Fibroblast of lung (primary cell): ENCODE results near the gene MSL3B.
"Not testable (repeated sequence)": the region's sequence is repeated elsewhere in the genome, so short reads cannot be mapped to it uniquely, and the experiment has no call there.

Experiments used
- DNase-seq, 2 donors: peaks; one replicate each; pipeline versions ENCODE4 v3.0.0 to v3.0.0-alpha.2; 2010; ENCODE audit warnings: low read depth in 2 of 2
- H2AFZ ChIP-seq: 2 replicates; pipeline ENCODE4 v1.5.1; 2012; ENCODE audit warnings: low read length, control low read depth, inconsistent platforms
- H3K27ac ChIP-seq: 2 replicates; pipeline ENCODE4 v1.5.1; 2011; ENCODE audit warnings: low read length, control low read depth; ENCODE audit not compliant: insufficient read depth
- H3K27me3 ChIP-seq: 2 replicates; pipeline ENCODE4 v1.5.1; 2011; ENCODE audit warnings: mild to moderate bottlenecking, low read length; ENCODE audit not compliant: control insufficient read depth, insufficient read depth
- H3K36me3 ChIP-seq: 2 replicates; pipeline ENCODE4 v1.5.1; 2011; ENCODE audit warnings: low read length; ENCODE audit not compliant: control insufficient read depth, insufficient read depth
- H3K4me1 ChIP-seq: 2 replicates; pipeline ENCODE4 v1.5.1; 2011; ENCODE audit warnings: low read length; ENCODE audit not compliant: control insufficient read depth, insufficient read depth; ENCODE audit errors: extremely low read depth
- H3K4me2 ChIP-seq: 2 replicates; pipeline ENCODE4 v1.5.1; 2011; ENCODE audit warnings: low read length, control low read depth; ENCODE audit not compliant: insufficient read depth; ENCODE audit errors: extremely low read depth
- H3K4me3 ChIP-seq, 4 experiments: fragments of 200-600 bp in 1 of 4; sonication (generic) in 1 of 4; replicated peaks in 1 of 4; 2 replicates each; pipeline ENCODE4 v1.5.1; 2011 to 2016; ENCODE audit warnings: low read length in 4 of 4, low read depth in 3 of 4, mild to moderate bottlenecking in 3 of 4, control low read depth in 2 of 4, inconsistent platforms in 1 of 4, mixed read lengths in 1 of 4; ENCODE audit not compliant: insufficient read depth in 1 of 4; ENCODE audit errors: control extremely low read depth in 1 of 4
- H3K79me2 ChIP-seq: 2 replicates; pipeline ENCODE4 v1.5.1; 2012; ENCODE audit warnings: mild to moderate bottlenecking, low read length, inconsistent platforms; ENCODE audit not compliant: control insufficient read depth, insufficient read depth
- H3K9ac ChIP-seq: 2 replicates; pipeline ENCODE4 v1.5.1; 2011; ENCODE audit warnings: mild to moderate bottlenecking, low read length, control low read depth; ENCODE audit not compliant: insufficient read depth
- H3K9me3 ChIP-seq: 2 replicates; pipeline ENCODE4 v1.5.1; 2012; ENCODE audit warnings: low read depth, low read length; ENCODE audit not compliant: control insufficient read depth, insufficient read depth
- H4K20me1 ChIP-seq: 2 replicates; pipeline ENCODE4 v1.5.1; 2011; ENCODE audit warnings: low read length; ENCODE audit not compliant: control insufficient read depth, insufficient read depth; ENCODE audit errors: extremely low read depth
- CTCF ChIP-seq, 2 donors: IDR thresholded peaks in 1 of 2; conservative IDR thresholded peaks in 1 of 2; 1 replicate in 1 of 2; 2 replicates in 1 of 2; pipeline ENCODE4 v1.5.1; 2011 to 2012; ENCODE audit warnings: low read length in 2 of 2, control low read depth in 1 of 2, inconsistent platforms in 1 of 2, low read depth in 1 of 2, mild to moderate bottlenecking in 1 of 2
- EZH2 ChIP-seq: IDR thresholded peaks from 2 replicates; pipeline ENCODE4 v1.5.1; 2012; ENCODE audit warnings: low read length, control low read depth, mild to moderate bottlenecking; ENCODE audit errors: missing control alignments

MSL3B gene

GRCh38 chr2:233892793-233893192, 24.6 kb upstream of the MSL3B start:
- DNase-seq, result no peak
- H3K4me1 ChIP-seq, result no peaks in the 10 kb centered on the region
- no peaks in the 10 kb centered on the region for H3K36me3 ChIP-seq
- H3K27ac ChIP-seq, result no peak overlapping the region
- no peak overlapping the region for H2AFZ ChIP-seq
- no peak overlapping the region for H3K4me2 ChIP-seq
- no peaks in the 10 kb centered on the region for H4K20me1 ChIP-seq
- no peaks in the 10 kb centered on the region for H3K9me3 ChIP-seq
- TF ChIP-seq CTCF (conservative IDR thresholded peaks at IDR 0.05 in 1 of 2, IDR thresholded peaks at IDR 0.05 in 1 of 2; ENCODE audit: low read depth in 1 of 2, low read length in 2 of 2), result no peak
- no peak for TF ChIP-seq EZH2
- no peaks in the 10 kb centered on the region for H3K27me3 ChIP-seq
- no peak overlapping the region for H3K9ac ChIP-seq
- H3K79me2 ChIP-seq, result no peaks in the 10 kb centered on the region
- H3K4me3 ChIP-seq, result no peak overlapping the region

- no peaks in the 10 kb centered on the region for H3K4me1 ChIP-seq
- TF ChIP-seq CTCF (conservative IDR thresholded peaks at IDR 0.05 in 1 of 2, IDR thresholded peaks at IDR 0.05 in 1 of 2; ENCODE audit: low read depth in 1 of 2, low read length in 2 of 2) (no peak), EZH2 (no peak)
Observed at GRCh38 chr2:233882353-233882752, 14.2 kb upstream of the MSL3B start.

GRCh38 chr2:233872125-233872524, 3.9 kb upstream of the MSL3B start:
- not testable (repeated sequence) for H3K27me3 ChIP-seq, H3K4me1 ChIP-seq, H3K9me3 ChIP-seq, H3K4me2 ChIP-seq, H2AFZ ChIP-seq, H3K27ac ChIP-seq, H3K79me2 ChIP-seq, H4K20me1 ChIP-seq, DNase-seq, H3K4me3 ChIP-seq, H3K9ac ChIP-seq, H3K36me3 ChIP-seq

More at GRCh38 chr2:233882353-233882752, 14.2 kb upstream of the MSL3B start:
- H3K4me2 ChIP-seq, result no peak overlapping the region
- H3K9ac ChIP-seq, result no peak overlapping the region
- no peaks in the 10 kb centered on the region for H3K27me3 ChIP-seq
- peak in 1 of 2 donors; percentile 4 for DNase-seq
- no peaks in the 10 kb centered on the region for H4K20me1 ChIP-seq
- H3K4me3 ChIP-seq, result no peak overlapping the region
- no peaks in the 10 kb centered on the region for H3K36me3 ChIP-seq
- H3K79me2 ChIP-seq, result no peaks in the 10 kb centered on the region
- no peaks in the 10 kb centered on the region for H3K9me3 ChIP-seq
- no peak overlapping the region for H2AFZ ChIP-seq
- H3K27ac ChIP-seq, result no peak overlapping the region
